HCT116 (cell line): ENCODE results near the gene MGAM2. TPM values are rescaled to one million over a fixed set of nuclear protein-coding genes. Genes with fewer than 3 reads are reported as not detected.

Experiments used
- ATAC-seq: fragments of 200-7000 bp; cut with Tn5 transposase; 2 replicates; pipeline ENCODE4 v1.9.1; 2020; ENCODE audit warnings: mild to moderate bottlenecking, moderate library complexity
- BruUV-seq: library from RNA; stranded (reverse); fragments of 400-500 nt; replicated peaks from 2 replicates; lab custom pipeline; 2021; lab: Mats Ljungman, UMichigan
- CTCF ChIA-PET: fragments of 300-600 bp; sonication (Branson Sonifier 250); formaldehyde crosslinking; loops from one replicate; lab custom pipeline; 2021; ENCODE audit warnings: antibody characterized with exemption; lab: Charles Lee
- POLR2A ChIA-PET: fragments of 300-600, 350-600 bp; sonication (Branson Sonifier 250); formaldehyde crosslinking; loops from one replicate; lab custom pipeline; 2021; ENCODE audit warnings: antibody characterized with exemption; lab: Charles Lee
- RAD21 ChIA-PET, 2 experiments: fragments of 300-600 bp; sonication (Branson Sonifier 250); formaldehyde crosslinking; loops; one replicate each; lab custom pipeline; 2023; ENCODE audit warnings: low total read pairs in 2 of 2; ENCODE audit not compliant: uncharacterized antibody in 2 of 2, unreplicated experiment in 2 of 2, low non-redundant PET in 1 of 2; lab: Charles Lee
- DNase-seq: peaks from one replicate; pipeline ENCODE4 v3.0.0-alpha.2; 2010; ENCODE audit warnings: low read depth, low spot score
- H2AFZ ChIP-seq: fragments of 200-600 bp; shearing (Covaris generic), sonication (generic); 2 replicates; pipeline ENCODE4 v1.6.1; 2017; ENCODE audit warnings: low read depth, mixed run types, mixed read lengths, antibody characterized with exemption, low read length; ENCODE audit not compliant: poor library complexity, severe bottlenecking
- H3K27ac ChIP-seq: 2 replicates; pipeline ENCODE4 v1.5.1; 2012; ENCODE audit warnings: low read depth, low read length
- H3K27me3 ChIP-seq: fragments of 200-600 bp; sonication (generic); 2 replicates; pipeline ENCODE4 v1.6.1; 2016; ENCODE audit warnings: mixed run types, low read length, mixed read lengths; ENCODE audit not compliant: insufficient read depth
- H3K36me3 ChIP-seq, 2 experiments: fragments of 200-500 bp in 1 of 2; fragments of 200-600 bp in 1 of 2; sonication (Bioruptor generic) in 1 of 2; sonication (generic) in 1 of 2; 2 replicates each; pipeline versions ENCODE4 v1.5.1 to v1.6.1; 2014 to 2016; ENCODE audit warnings: low read length in 2 of 2, inconsistent platforms in 1 of 2, mixed read lengths in 1 of 2, mixed run types in 1 of 2; ENCODE audit not compliant: insufficient read depth in 2 of 2, control insufficient read depth in 1 of 2
- H3K4me1 ChIP-seq, 2 experiments: fragments of 200-600 bp in 1 of 2; sonication (generic) in 1 of 2; 2 replicates each; pipeline versions ENCODE4 v1.5.1 to v1.6.1; 2012 to 2017; ENCODE audit warnings: low read length in 2 of 2, inconsistent platforms in 1 of 2, mild to moderate bottlenecking in 1 of 2, mixed read lengths in 1 of 2, mixed run types in 1 of 2, moderate library complexity in 1 of 2; ENCODE audit not compliant: insufficient read depth in 2 of 2, control insufficient read depth in 1 of 2
- H3K4me2 ChIP-seq: fragments of 200-600 bp; sonication (generic); 2 replicates; pipeline ENCODE4 v1.6.1; 2017; ENCODE audit warnings: mixed run types, low read length, mixed read lengths
- H3K4me3 ChIP-seq, 2 experiments: fragments of 200-600 bp in 1 of 2; sonication (generic) in 1 of 2; replicated peaks in 1 of 2; 2 replicates each; pipeline ENCODE4 v1.5.1; 2011 to 2016; ENCODE audit warnings: low read length in 2 of 2, control low read depth in 1 of 2, low read depth in 1 of 2, mild to moderate bottlenecking in 1 of 2, mixed read lengths in 1 of 2, mixed run types in 1 of 2
- H3K79me2 ChIP-seq: fragments of 200-600 bp; sonication (generic); 2 replicates; pipeline ENCODE4 v1.6.1; 2017; ENCODE audit warnings: mild to moderate bottlenecking, mixed run types, low read length, moderate library complexity, mixed read lengths; ENCODE audit not compliant: insufficient read depth
- H3K9ac ChIP-seq: fragments of 200-600 bp; sonication (generic); 2 replicates; pipeline ENCODE4 v1.6.1; 2016; ENCODE audit warnings: low read length, mixed read lengths
- H3K9me2 ChIP-seq: fragments of 200-600 bp; sonication (generic), shearing (Covaris generic); 2 replicates; pipeline ENCODE4 v1.6.1; 2017; ENCODE audit warnings: mixed run types, mild to moderate bottlenecking, moderate library complexity; ENCODE audit not compliant: insufficient read depth
- H3K9me3 ChIP-seq, 2 experiments: fragments of 200-500 bp in 1 of 2; fragments of 200-600 bp in 1 of 2; sonication (Bioruptor generic) in 1 of 2; sonication (generic) in 1 of 2; 2 replicates each; pipeline ENCODE4 v1.6.1; 2014 to 2017; ENCODE audit warnings: low read length in 2 of 2, mixed read lengths in 2 of 2, inconsistent platforms in 1 of 2, low read depth in 1 of 2, mild to moderate bottlenecking in 1 of 2, mixed run types in 1 of 2, moderate library complexity in 1 of 2; ENCODE audit not compliant: control insufficient read depth in 1 of 2, insufficient read depth in 1 of 2
- H4K20me1 ChIP-seq: fragments of 200-600 bp; sonication (generic), shearing (Covaris generic); 2 replicates; pipeline ENCODE4 v1.6.1; 2017; ENCODE audit warnings: mixed run types, mild to moderate bottlenecking, moderate library complexity; ENCODE audit not compliant: insufficient read depth
- CEBPB ChIP-seq: IDR thresholded peaks from 2 replicates; pipeline ENCODE4 v1.6.1; 2012; ENCODE audit warnings: low read depth
- EGR1 ChIP-seq: IDR thresholded peaks from 2 replicates; pipeline ENCODE4 v1.6.1; 2012; ENCODE audit warnings: low read depth
- EZH2 ChIP-seq: fragments of 200-600 bp; sonication (generic); IDR thresholded peaks from 2 replicates; pipeline ENCODE4 v1.6.1; 2017; ENCODE audit warnings: antibody characterized with exemption, mixed run types
- JUND ChIP-seq: IDR thresholded peaks from 2 replicates; pipeline ENCODE4 v1.6.1; 2012
- SP1 ChIP-seq: IDR thresholded peaks from 2 replicates; pipeline ENCODE4 v1.6.1; 2012; ENCODE audit warnings: low read depth
- SRF ChIP-seq: IDR thresholded peaks from 2 replicates; pipeline ENCODE4 v1.6.1; 2012; ENCODE audit warnings: low read depth
- TCF7L2 ChIP-seq: IDR thresholded peaks from 2 replicates; pipeline ENCODE4 v1.7.0; 2011; ENCODE audit warnings: borderline replicate concordance, inconsistent platforms; ENCODE audit not compliant: insufficient read depth, insufficient read length; ENCODE audit errors: extremely low read depth
- YY1 ChIP-seq: IDR thresholded peaks from 2 replicates; pipeline ENCODE4 v1.6.1; 2011; ENCODE audit warnings: low read length, low read depth, moderate library complexity, mild to moderate bottlenecking; ENCODE audit not compliant: insufficient replicate concordance; ENCODE audit errors: extremely low read depth
- ZFX ChIP-seq: fragments of 450-650 bp; IDR thresholded peaks from 2 replicates; pipeline ENCODE4 v1.6.1; 2017
- intact Hi-C: fragments of 100-400 bp; cut with micrococcal nuclease; formaldehyde crosslinking; loops from 2 replicates; pipeline ENCODE4 v1.10.0; 2022
- total RNA-seq: library from RNA; stranded (reverse); gene quantifications from one replicate; pipeline ENCODE4 v1.2.1, GENCODE V29; 2021; ENCODE audit not compliant: unreplicated experiment
- TF ChIP-seq, protein P1 (sequence below): IDR thresholded peaks from 2 replicates; pipeline ENCODE4 v1.6.1; 2012

MGAM2 gene
- total RNA-seq, 1 experiment from 2014 or later = 0.05 TPM

- H3K9me2 ChIP-seq = no peaks in the 10 kb centered on the region
- H3K9ac ChIP-seq = no peak overlapping the region
- peaks cover 7% of the 10 kb centered on the region; the same call in 1 of the 2 replicates for H3K27me3 ChIP-seq
- no peaks in the 10 kb centered on the region for H3K36me3 ChIP-seq
- no peak for TF ChIP-seq EZH2
- no peak for TF ChIP-seq ZFX
- no peak for TF ChIP-seq EGR1
- TF ChIP-seq JUND = no peak
- TF ChIP-seq SP1 = no peak
- no peak for TF ChIP-seq SRF
- H3K4me3 ChIP-seq = no peak overlapping the region
- CTCF ChIA-PET = no interaction called here
- RAD21 ChIA-PET = no interaction called here
- no peak overlapping the region for H3K27ac ChIP-seq
- intact Hi-C loops = no loop called here
- H3K4me1 ChIP-seq = no peaks in the 10 kb centered on the region
- no peaks in the 10 kb centered on the region for H3K9me3 ChIP-seq
- no peaks in the 10 kb centered on the region for H3K79me2 ChIP-seq
- ATAC-seq (no peak), DNase-seq (no peak)
- POLR2A ChIA-PET = no interaction called here
- no peaks in the 10 kb centered on the region for H4K20me1 ChIP-seq
- no peak overlapping the region for H2AFZ ChIP-seq
- no TSS peak for BruUV-seq
- H3K4me2 ChIP-seq = no peak overlapping the region
Observed at GRCh38 chr7:142146124-142146523, 34.6 kb downstream of the MGAM2 start.

DNA sequence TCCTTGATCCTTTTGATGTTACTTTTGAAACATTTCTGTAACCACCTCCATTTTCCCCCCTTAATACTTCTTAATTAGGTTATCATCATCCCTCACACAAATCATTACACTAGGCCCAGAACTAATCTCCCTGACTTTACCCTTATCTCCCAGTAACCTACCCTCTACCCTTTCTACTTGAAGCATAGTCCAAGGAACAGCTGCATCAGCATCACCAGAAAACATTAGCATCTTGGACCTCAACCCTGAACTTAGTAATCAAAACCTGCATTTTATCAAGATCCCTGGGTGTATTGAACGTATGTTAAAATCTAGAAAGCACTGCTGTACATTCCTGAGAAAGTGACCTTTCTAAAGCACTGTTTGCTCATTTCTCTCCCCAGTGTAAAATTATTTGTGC, 38.8 kb downstream of the MGAM2 start:
- Histone ChIP-seq H3K9me3 (no peaks in the 10 kb centered on the region), H3K4me1 (no peaks in the 10 kb centered on the region), H3K4me2 (no peak overlapping the region), H3K27ac (no peak overlapping the region), H4K20me1 (no peaks in the 10 kb centered on the region), H3K4me3 (no peak overlapping the region), H3K36me3 (no peaks in the 10 kb centered on the region), H3K79me2 (no peaks in the 10 kb centered on the region), H3K9me2 (no peaks in the 10 kb centered on the region), H3K9ac (no peak overlapping the region), H3K27me3 (no peaks in the 10 kb centered on the region), H2AFZ (no peak overlapping the region)
- no peak for ATAC-seq
- RAD21 ChIA-PET = no interaction called here
- no peak for DNase-seq
- CTCF ChIA-PET = no interaction called here
- no TSS peak for BruUV-seq
- TF ChIP-seq YY1 (no peak), EZH2 (no peak), SRF (no peak), TCF7L2 (no peak), CEBPB (no peak)
- TF ChIP-seq, protein P1, sequence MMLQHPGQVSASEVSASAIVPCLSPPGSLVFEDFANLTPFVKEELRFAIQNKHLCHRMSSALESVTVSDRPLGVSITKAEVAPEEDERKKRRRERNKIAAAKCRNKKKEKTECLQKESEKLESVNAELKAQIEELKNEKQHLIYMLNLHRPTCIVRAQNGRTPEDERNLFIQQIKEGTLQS = no peak
- POLR2A ChIA-PET = no interaction called here
- intact Hi-C loops = no loop called here
